Panc1 (cell line): ENCODE data around the gene DST. TPM values are rescaled to one million over a fixed set of nuclear protein-coding genes. Genes with fewer than 3 reads are reported as not detected.

Experiments used
- ATAC-seq: fragments of 200-7000 bp; cut with Tn5 transposase; 2 replicates; pipeline ENCODE4 v1.9.1; 2020; ENCODE audit warnings: mild to moderate bottlenecking, moderate library complexity
- BruUV-seq: library from RNA; stranded (reverse); fragments of 400-500 nt; replicated peaks from 2 replicates; lab custom pipeline; 2021; lab: Mats Ljungman, UMichigan
- CTCF ChIA-PET: fragments of 300-600 bp; sonication (Branson Sonifier 250); formaldehyde crosslinking; loops from one replicate; lab custom pipeline; 2022; ENCODE audit warnings: antibody characterized with exemption; lab: Charles Lee
- POLR2A ChIA-PET: fragments of 300-600 bp; sonication (Branson Sonifier 250); formaldehyde crosslinking; loops from one replicate; lab custom pipeline; 2022; ENCODE audit warnings: antibody characterized with exemption; lab: Charles Lee
- DNase-seq: peaks from one replicate; pipeline ENCODE4 v3.0.0-alpha.2; 2010; ENCODE audit warnings: low read depth, low spot score
- H3K27ac ChIP-seq: 2 replicates; pipeline ENCODE4 v1.5.1; 2011; ENCODE audit warnings: mild to moderate bottlenecking, low read length, inconsistent platforms
- H3K27me3 ChIP-seq: fragments of 200-500 bp; sonication (Bioruptor generic); 2 replicates; pipeline ENCODE4 v1.6.0; 2014; ENCODE audit warnings: low read length, inconsistent platforms; ENCODE audit not compliant: control insufficient read depth, insufficient read depth
- H3K36me3 ChIP-seq: fragments of 200-500 bp; sonication (Bioruptor generic); 2 replicates; pipeline ENCODE4 v1.5.1; 2014; ENCODE audit warnings: inconsistent platforms, mild to moderate bottlenecking, low read length, moderate library complexity; ENCODE audit not compliant: control insufficient read depth, insufficient read depth
- H3K4me1 ChIP-seq: 2 replicates; pipeline ENCODE4 v1.5.1; 2011; ENCODE audit warnings: inconsistent platforms, mild to moderate bottlenecking, low read length, moderate library complexity; ENCODE audit not compliant: control insufficient read depth, insufficient read depth
- H3K4me3 ChIP-seq, 2 experiments: 2 replicates each; pipeline ENCODE4 v1.5.1; 2011 to 2012; ENCODE audit warnings: low read depth in 2 of 2, low read length in 2 of 2, mild to moderate bottlenecking in 2 of 2, inconsistent platforms in 1 of 2, moderate library complexity in 1 of 2
- H3K9me3 ChIP-seq: fragments of 200-500 bp; sonication (Bioruptor generic); 2 replicates; pipeline ENCODE4 v1.5.1; 2014; ENCODE audit warnings: low read depth, mild to moderate bottlenecking, inconsistent platforms, low read length, moderate library complexity; ENCODE audit not compliant: control insufficient read depth, insufficient read depth
- CTCF ChIP-seq: fragments of 450-650 bp; IDR thresholded peaks from 2 replicates; pipeline ENCODE4 v1.5.1; 2017; ENCODE audit warnings: mild to moderate bottlenecking
- POLR2AphosphoS5 ChIP-seq: IDR thresholded peaks from 2 replicates; pipeline ENCODE4 v1.6.1; 2012; ENCODE audit warnings: mild to moderate bottlenecking, low read depth, low read length, moderate library complexity
- REST ChIP-seq, 2 experiments: IDR thresholded peaks; 2 replicates each; pipeline ENCODE4 v1.6.1; 2011 to 2012; ENCODE audit warnings: low read depth in 2 of 2, control low read depth in 1 of 2, low read length in 1 of 2, mild to moderate bottlenecking in 1 of 2, moderate library complexity in 1 of 2; ENCODE audit not compliant: insufficient read depth in 1 of 2
- SIN3A ChIP-seq: IDR thresholded peaks from 2 replicates; pipeline ENCODE4 v1.6.1; 2012; ENCODE audit warnings: low read depth, mild to moderate bottlenecking, low read length, moderate library complexity, borderline replicate concordance; ENCODE audit not compliant: insufficient read depth
- TCF7L2 ChIP-seq: IDR thresholded peaks from 2 replicates; pipeline ENCODE4 v1.6.1; 2011; ENCODE audit warnings: mild to moderate bottlenecking, low read depth, low read length, inconsistent platforms
- in situ Hi-C: cut with HindIII; loops from 2 replicates; pipeline ENCODE4 v1.10.0; 2016; ENCODE audit warnings: low sequenced_read_pairs, low pct_unique_long_range_greater_than_20kb
- intact Hi-C: fragments of 100-400 bp; cut with micrococcal nuclease; formaldehyde crosslinking; loops from one replicate; pipeline ENCODE4 v1.10.0; 2022; ENCODE audit not compliant: unreplicated experiment
- total RNA-seq: library from RNA; stranded (reverse); gene quantifications from one replicate; pipeline ENCODE4 v1.2.1, GENCODE V29; 2021; ENCODE audit not compliant: unreplicated experiment

The DST gene
- total RNA-seq, 1 experiment from 2014 or later: 230 TPM

DNA sequence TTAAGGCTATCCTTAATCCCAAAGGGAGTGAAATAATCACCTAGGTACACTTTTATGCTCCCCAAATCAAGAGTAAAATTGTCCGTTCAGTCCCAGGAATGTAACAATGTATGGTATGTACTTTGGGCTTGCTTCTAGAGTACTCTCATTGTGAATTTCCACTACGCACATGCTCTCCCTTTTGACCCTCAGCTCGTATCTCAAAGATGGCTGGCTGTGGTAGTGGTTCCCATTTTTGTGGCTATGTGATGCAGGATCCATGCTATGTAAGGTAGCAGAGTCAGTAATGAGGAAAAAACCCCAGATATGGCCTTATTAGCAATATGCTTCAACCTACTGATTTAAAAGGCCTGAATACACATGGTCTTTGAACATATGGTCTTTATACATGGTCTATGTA lies 133.7 kb downstream of the DST start:
- DNase-seq (no peak), ATAC-seq (no peak)
- Histone ChIP-seq H3K27me3 (no peaks in the 10 kb centered on the region), H3K27ac (no peak overlapping the region), H3K4me3 (no peak overlapping the region), H3K4me1 (no peaks in the 10 kb centered on the region), H3K36me3 (peaks cover 42% of the 10 kb centered on the region), H3K9me3 (no peaks in the 10 kb centered on the region)
- POLR2A ChIA-PET: no interaction called here
- CTCF ChIA-PET: no interaction called here
- in situ Hi-C loops: no loop called here
- BruUV-seq: no TSS peak
- intact Hi-C loops: no loop called here
- TF ChIP-seq CTCF (no peak), POLR2AphosphoS5 (no peak), TCF7L2 (no peak), REST (IDR thresholded peaks at IDR 0.05; ENCODE audit: insufficient read depth in 1 of 2, low read depth in 2 of 2, low read length in 1 of 2) (no peak), SIN3A (no peak)

DNA sequence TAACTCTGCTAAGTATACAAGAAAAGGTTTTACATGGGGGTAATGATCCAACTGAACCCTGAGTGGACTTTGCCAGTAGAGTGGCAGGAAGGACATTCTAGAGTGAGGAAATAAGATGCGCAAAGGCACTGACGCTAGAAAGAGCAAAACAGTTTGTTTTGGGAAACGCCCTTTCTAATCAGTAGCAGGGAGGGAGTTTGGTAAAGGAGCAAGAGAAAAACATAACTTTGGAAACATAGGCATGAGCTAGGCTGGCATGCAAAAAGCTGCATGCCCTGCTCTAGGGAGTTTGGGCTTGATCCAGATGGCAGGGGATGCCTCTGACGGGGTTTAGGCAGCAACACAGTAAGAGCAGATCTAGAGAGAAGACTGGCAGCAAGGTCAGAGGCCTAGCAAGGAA lies 135.2 kb downstream of the DST start:
- POLR2A ChIA-PET: no interaction called here
- DNase-seq (no peak), ATAC-seq (0 out of 2 replicates have a peak, but pooled peaks have one; percentile 25)
- BruUV-seq: no TSS peak
- Histone ChIP-seq H3K36me3 (peaks cover 53% of the 10 kb centered on the region), H3K9me3 (no peaks in the 10 kb centered on the region), H3K27ac (no peak overlapping the region), H3K4me1 (no peaks in the 10 kb centered on the region), H3K27me3 (no peaks in the 10 kb centered on the region), H3K4me3 (no peak overlapping the region)
- intact Hi-C loops (no loop called here), in situ Hi-C loops (no loop called here)
- CTCF ChIA-PET: no interaction called here
- TF ChIP-seq TCF7L2: no peak
- no peak for TF ChIP-seq CTCF
- TF ChIP-seq REST (IDR thresholded peaks at IDR 0.05; ENCODE audit: insufficient read depth in 1 of 2, low read depth in 2 of 2, low read length in 1 of 2): no peak
- no peak for TF ChIP-seq POLR2AphosphoS5
- TF ChIP-seq SIN3A: no peak
